NT2/D1 (cell line): ENCODE measurements around the gene TSHZ3.

Experiments used
- YY1 ChIP-seq: IDR thresholded peaks from 2 replicates; pipeline ENCODE4 v1.6.1; 2011; ENCODE audit not compliant: insufficient read length, insufficient read depth
- ZNF274 ChIP-seq: IDR thresholded peaks from 2 replicates; pipeline ENCODE4 v1.6.1; 2011; ENCODE audit warnings: mild to moderate bottlenecking, low read depth, low read length

- TF ChIP-seq YY1, result no peak
- TF ChIP-seq ZNF274, result no peak
These were observed 68.8 kb downstream of the TSHZ3 start for GRCh38 chr19:31280287-31281006.
